Hepatocyte (in vitro differentiated cells): ENCODE data around the gene HOXD4. TPM values are rescaled to one million over a fixed set of nuclear protein-coding genes. Genes with fewer than 3 reads are reported as not detected.
A peak's percentile ranks its signal among the peaks of the same experiment; 100 is the strongest.

Experiments
- DNase-seq: peaks from one replicate; pipeline ENCODE4 v3.0.0-alpha.2; 2016; ENCODE audit warnings: low spot score
- H2AFZ ChIP-seq: fragments of 200-600 bp; sonication (generic); 2 replicates; pipeline ENCODE4 v1.6.0; 2016; ENCODE audit warnings: antibody characterized with exemption, mild to moderate bottlenecking
- H3K27ac ChIP-seq: fragments of 200-600 bp; sonication (generic); 2 replicates; pipeline ENCODE4 v1.5.1; 2016; ENCODE audit warnings: mild to moderate bottlenecking
- H3K27me3 ChIP-seq: fragments of 200-600 bp; sonication (generic); 2 replicates; pipeline ENCODE4 v1.6.1; 2016
- H3K36me3 ChIP-seq: fragments of 200-600 bp; sonication (generic); replicated peaks from 2 replicates; pipeline ENCODE4 v1.5.1; 2016; ENCODE audit warnings: low read depth; ENCODE audit not compliant: insufficient read depth
- H3K4me1 ChIP-seq: fragments of 200-600 bp; sonication (generic); 2 replicates; pipeline ENCODE4 v1.5.1; 2016; ENCODE audit warnings: mild to moderate bottlenecking, moderate library complexity; ENCODE audit not compliant: insufficient read depth
- H3K4me2 ChIP-seq: fragments of 200-600 bp; sonication (generic); 2 replicates; pipeline ENCODE4 v1.6.0; 2016
- H3K4me3 ChIP-seq: fragments of 200-600 bp; sonication (generic); 2 replicates; pipeline ENCODE4 v1.5.1; 2016; ENCODE audit warnings: mild to moderate bottlenecking
- H3K79me2 ChIP-seq: fragments of 200-600 bp; sonication (generic); 2 replicates; pipeline ENCODE4 v1.6.0; 2017; ENCODE audit warnings: mild to moderate bottlenecking
- H3K9me2 ChIP-seq: fragments of 200-600 bp; sonication (generic); replicated peaks from 2 replicates; pipeline ENCODE4 v1.6.0; 2017; ENCODE audit warnings: mild to moderate bottlenecking; ENCODE audit not compliant: insufficient read depth
- H3K9me3 ChIP-seq: fragments of 200-600 bp; sonication (generic); 2 replicates; pipeline ENCODE4 v1.5.1; 2016; ENCODE audit warnings: low read depth, mild to moderate bottlenecking
- H4K20me1 ChIP-seq: fragments of 200-600 bp; sonication (generic); 2 replicates; pipeline ENCODE4 v1.6.0; 2016; ENCODE audit warnings: mild to moderate bottlenecking; ENCODE audit not compliant: insufficient read depth, poor library complexity, severe bottlenecking
- CTCF ChIP-seq: fragments of 200-600 bp; sonication (generic); IDR thresholded peaks from 2 replicates; pipeline ENCODE4 v1.5.1; 2016; ENCODE audit warnings: antibody characterized with exemption, mild to moderate bottlenecking; ENCODE audit not compliant: poor library complexity
- EZH2 ChIP-seq: fragments of 200-600 bp; sonication (generic); IDR thresholded peaks from 2 replicates; pipeline ENCODE4 v1.6.1; 2016; ENCODE audit warnings: antibody characterized with exemption, mild to moderate bottlenecking, borderline replicate concordance
- EZH2phosphoT487 ChIP-seq: fragments of 200-600 bp; sonication (generic); IDR thresholded peaks from one replicate; pipeline ENCODE4 v1.6.1; 2018; ENCODE audit warnings: antibody characterized with exemption, mild to moderate bottlenecking, low read depth, moderate library complexity; ENCODE audit not compliant: unreplicated experiment, severe bottlenecking
- WGBS: methylation state at CpG from one replicate; pipeline ENCODE4 v1.1.6; 2016; ENCODE audit warnings: low lambda C conversion rate; ENCODE audit errors: missing lambda C conversion rate; 5-methylcytosine and 5-hydroxymethylcytosine counted together
- polyA plus RNA-seq: library from polyadenylated mRNA; unstranded; fragments of >200 nt; fragmentation: Nextera tagmentation; extraction: Ambion mirVana; gene quantifications from 2 replicates; pipeline ENCODE4 v1.2.1, GENCODE V29; 2016
- total RNA-seq: library from RNA; depleted of rRNA; stranded (reverse); fragments of >200 nt; gene quantifications from 2 replicates; pipeline ENCODE4 v1.2.3, GENCODE V29; 2014

The HOXD4 gene
- total and polyA plus RNA-seq, 2 experiments from 2014 or later = 0.70 TPM; not detected in 1

DNA sequence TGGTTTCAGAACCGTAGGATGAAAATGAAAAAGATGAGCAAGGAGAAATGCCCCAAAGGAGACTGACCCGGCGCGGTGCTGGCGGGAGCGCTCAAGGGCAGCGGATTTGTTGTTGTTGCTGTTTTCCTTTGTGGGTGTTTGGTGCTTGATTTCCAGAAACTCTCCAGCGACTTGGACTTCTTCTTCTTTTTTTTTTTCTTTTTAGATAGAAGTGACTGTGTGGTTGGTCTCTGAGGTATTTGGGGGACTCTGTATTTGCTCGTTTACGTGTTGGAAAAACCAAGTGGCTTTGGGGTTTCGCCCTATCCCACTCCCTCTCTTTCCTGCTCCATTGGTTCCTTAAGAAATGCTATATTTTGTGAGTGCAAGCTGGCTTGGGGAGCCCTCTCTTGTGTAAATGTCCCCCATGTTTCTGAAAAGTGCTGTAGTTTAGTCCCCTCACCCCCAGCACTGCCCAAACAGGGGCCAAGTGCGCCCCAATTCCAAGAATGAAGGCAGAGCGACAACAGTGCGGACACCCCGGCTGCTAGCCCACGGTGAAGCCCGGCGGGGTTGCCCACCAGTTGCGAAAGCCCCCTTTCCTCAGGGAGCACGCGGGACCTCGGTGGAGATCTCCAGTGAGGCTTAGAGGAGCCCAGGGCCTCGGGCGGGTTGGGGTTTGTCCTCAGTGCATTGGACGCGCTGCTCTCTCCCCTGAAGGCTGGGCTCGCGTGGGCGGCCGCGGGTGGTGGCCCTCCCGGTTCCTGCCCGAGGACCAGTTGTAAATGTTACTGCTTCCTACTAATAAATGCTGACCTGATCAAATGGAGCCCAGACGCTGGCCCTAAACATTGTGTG lies 27.0 kb upstream of the HOXD4 start:
- Histone ChIP-seq H3K4me2 (peak overlapping the region; percentile 89), H3K4me3 (no peak overlapping the region), H2AFZ (no peak overlapping the region), H3K36me3 (no peaks in the 10 kb centered on the region), H3K9me2 (no peaks in the 10 kb centered on the region), H4K20me1 (peaks cover 24% of the 10 kb centered on the region), H3K4me1 (peaks cover 21% of the 10 kb centered on the region), H3K27ac (no peak overlapping the region), H3K9me3 (no peaks in the 10 kb centered on the region), H3K27me3 (peaks cover 97% of the 10 kb centered on the region), H3K79me2 (no peaks in the 10 kb centered on the region)
- no peak for DNase-seq
- 40% methylated on average over 34 of the region's 34 CpGs for WGBS
- TF ChIP-seq EZH2 = peak; percentile 6
- no peak for TF ChIP-seq CTCF
- no peak for TF ChIP-seq EZH2phosphoT487

DNA sequence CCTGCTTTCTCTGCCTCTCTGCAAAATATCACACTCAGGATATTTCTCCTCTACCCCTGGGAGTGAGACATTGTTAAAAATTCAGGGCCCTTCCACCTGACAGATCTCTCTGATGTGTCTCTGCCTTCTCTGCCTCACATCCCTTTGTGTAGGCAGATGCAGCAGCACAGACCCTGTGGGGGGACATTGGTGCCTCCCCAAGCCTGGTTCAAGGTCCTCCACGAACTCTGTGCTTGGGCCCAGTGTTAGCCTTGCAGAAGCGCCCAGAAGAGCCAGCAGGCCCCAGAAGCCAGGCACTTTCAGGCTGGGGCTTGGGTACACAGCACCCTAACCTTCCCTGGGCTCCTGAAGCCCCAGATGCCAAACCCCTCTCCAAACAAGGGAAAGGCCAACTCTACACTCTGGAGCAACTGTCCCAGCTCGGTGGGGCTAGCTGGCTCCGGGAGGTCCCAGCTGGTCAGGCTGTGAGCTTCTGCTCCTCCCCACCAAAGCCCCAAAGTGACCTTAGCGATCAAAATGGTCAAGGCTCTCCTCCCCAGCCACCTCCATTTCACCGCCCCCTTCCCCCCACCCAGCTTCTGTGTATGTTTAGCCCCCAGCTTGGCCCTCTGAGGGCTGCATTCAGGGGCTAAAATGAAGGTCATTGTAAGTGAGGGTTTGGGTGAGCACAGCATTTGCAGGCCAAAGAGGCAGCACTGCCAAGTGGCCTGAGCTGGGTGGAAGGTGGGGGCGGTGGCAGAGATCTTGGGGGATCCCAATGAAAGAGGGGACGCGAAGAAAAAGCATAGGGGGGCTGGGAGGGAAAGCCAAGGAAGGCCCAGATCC lies 26.2 kb upstream of the HOXD4 start:
- Histone ChIP-seq H3K36me3 (no peaks in the 10 kb centered on the region), H3K27ac (no peak overlapping the region), H4K20me1 (peaks cover 19% of the 10 kb centered on the region), H2AFZ (no peak overlapping the region), H3K4me3 (no peak overlapping the region), H3K4me2 (no peak overlapping the region), H3K9me2 (no peaks in the 10 kb centered on the region), H3K4me1 (peaks cover 26% of the 10 kb centered on the region), H3K27me3 (peaks cover 91% of the 10 kb centered on the region), H3K9me3 (no peaks in the 10 kb centered on the region), H3K79me2 (no peaks in the 10 kb centered on the region)
- no peak for TF ChIP-seq EZH2
- no peak for TF ChIP-seq EZH2phosphoT487
- no peak for TF ChIP-seq CTCF
- DNase-seq = no peak
- WGBS = 55% methylated on average over 7 of the region's 9 CpGs

GRCh38 chr2:176125772-176126054 lies 25.6 kb upstream of the HOXD4 start:
- Histone ChIP-seq H3K36me3 (no peaks in the 10 kb centered on the region), H3K4me3 (no peak overlapping the region), H3K4me2 (no peak overlapping the region), H3K27me3 (peaks cover 91% of the 10 kb centered on the region), H3K9me2 (no peaks in the 10 kb centered on the region), H3K9me3 (no peaks in the 10 kb centered on the region), H4K20me1 (peaks cover 13% of the 10 kb centered on the region), H3K79me2 (no peaks in the 10 kb centered on the region), H2AFZ (no peak overlapping the region), H3K4me1 (peaks cover 26% of the 10 kb centered on the region), H3K27ac (no peak overlapping the region)
- no peak for DNase-seq
- no peak for TF ChIP-seq CTCF
- no peak for TF ChIP-seq EZH2phosphoT487
- no peak for TF ChIP-seq EZH2
- 32% methylated on average over 6 of the region's 6 CpGs for WGBS
